Lower lobe of right lung (tissue), 2 donors: ENCODE data around the gene EPHX1. TPM values are rescaled to one million over a fixed set of nuclear protein-coding genes. Genes with fewer than 3 reads are reported as not detected.

Experiments
- ATAC-seq, 2 donors: fragments of 200-7000 bp; cut with Tn5 transposase; one replicate each; pipeline ENCODE4 v1.9.1; 2020 to 2022; ENCODE audit warnings: mild to moderate bottlenecking in 2 of 2, moderate library complexity in 2 of 2
- DNase-seq: peaks from one replicate; pipeline ENCODE4 v3.0.0-alpha.2; 2020
- H3K27ac ChIP-seq: fragments of 200-600 bp; one replicate; pipeline ENCODE4 v1.8.0; 2022
- H3K27me3 ChIP-seq: fragments of 200-600 bp; one replicate; pipeline ENCODE4 v1.8.0; 2022; ENCODE audit warnings: low read depth
- H3K36me3 ChIP-seq: fragments of 200-600 bp; one replicate; pipeline ENCODE4 v1.8.0; 2022; ENCODE audit warnings: mild to moderate bottlenecking
- H3K4me1 ChIP-seq: fragments of 200-600 bp; one replicate; pipeline ENCODE4 v1.8.0; 2022
- H3K4me3 ChIP-seq: fragments of 200-600 bp; one replicate; pipeline ENCODE4 v1.8.0; 2022; ENCODE audit warnings: mild to moderate bottlenecking
- H3K9me3 ChIP-seq: fragments of 200-600 bp; one replicate; pipeline ENCODE4 v1.8.0; 2022
- intact Hi-C: fragments of 100-400 bp; cut with DNase I; formaldehyde crosslinking; loops from one replicate; pipeline ENCODE4 v1.11.0; 2022
- total RNA-seq: library from RNA; stranded (reverse); fragmentation: NEBNext Ultra II Directional; extraction: Animal tissue kit (Norgen Biotek cat#: 25700); gene quantifications from one replicate; pipeline ENCODE4 v1.2.1, GENCODE V29; 2021
- TF ChIP-seq, protein P1 (sequence below): fragments of 200-600 bp; IDR thresholded peaks from one replicate; pipeline ENCODE4 v1.8.0; 2022; ENCODE audit warnings: antibody characterized with exemption, mild to moderate bottlenecking
- donor health status: DM: no; HTN: yes; CAD: no; lungs with severe emphysema.

Gene EPHX1
- total RNA-seq, 1 donor from 2014 or later = 233 TPM

DNA sequence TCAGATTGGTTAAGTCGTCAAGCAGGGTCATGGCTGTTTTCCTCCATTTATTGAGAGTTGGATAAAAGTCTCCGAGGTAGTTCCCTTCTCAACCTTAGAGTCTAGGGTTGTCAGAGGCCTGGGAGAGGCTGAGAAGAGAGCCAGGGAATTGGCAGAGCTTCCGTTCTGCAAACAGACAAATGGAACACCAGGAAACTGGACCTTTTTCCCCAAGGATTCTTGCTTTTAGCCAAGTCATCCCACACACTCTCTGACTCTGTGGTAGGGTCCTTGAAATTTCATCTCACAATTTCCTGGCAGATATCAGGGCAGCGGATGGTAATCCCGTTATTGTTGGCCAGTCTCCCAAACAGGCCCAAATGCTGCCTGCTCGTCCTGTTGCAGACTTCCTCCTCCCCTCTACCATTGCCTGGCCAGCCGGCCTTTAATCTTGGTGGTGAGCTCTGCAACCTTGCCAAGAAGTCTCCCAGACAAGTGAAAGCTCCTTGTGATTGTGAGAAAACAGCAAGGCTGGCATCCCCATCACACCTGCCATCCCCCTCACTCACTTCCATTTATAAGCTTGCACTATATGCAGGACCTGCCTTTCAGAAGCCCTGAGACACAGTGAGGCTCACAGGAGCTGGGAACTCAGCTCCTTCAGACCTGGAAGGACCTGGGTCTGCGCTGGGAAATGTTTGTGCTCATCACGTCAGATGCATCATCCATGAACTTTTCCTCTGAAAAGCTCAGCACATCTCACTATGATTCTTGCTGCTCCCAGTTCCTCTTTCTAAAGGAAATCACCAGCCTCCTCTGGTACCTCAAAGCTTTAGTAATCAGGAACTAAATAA, 46.0 kb upstream of the EPHX1 start:
- DNase-seq (no peak), ATAC-seq (peak in 1 of 2 donors; percentile 39)
- H3K36me3 ChIP-seq = no peaks in the 10 kb centered on the region
- peak overlapping the region; percentile 42 for H3K27ac ChIP-seq
- intact Hi-C loops = no loop called here
- peaks cover 49% of the 10 kb centered on the region for H3K4me1 ChIP-seq
- H3K9me3 ChIP-seq = no peaks in the 10 kb centered on the region
- H3K4me3 ChIP-seq = no peak overlapping the region
- H3K27me3 ChIP-seq = no peaks in the 10 kb centered on the region
- TF ChIP-seq, protein P1, sequence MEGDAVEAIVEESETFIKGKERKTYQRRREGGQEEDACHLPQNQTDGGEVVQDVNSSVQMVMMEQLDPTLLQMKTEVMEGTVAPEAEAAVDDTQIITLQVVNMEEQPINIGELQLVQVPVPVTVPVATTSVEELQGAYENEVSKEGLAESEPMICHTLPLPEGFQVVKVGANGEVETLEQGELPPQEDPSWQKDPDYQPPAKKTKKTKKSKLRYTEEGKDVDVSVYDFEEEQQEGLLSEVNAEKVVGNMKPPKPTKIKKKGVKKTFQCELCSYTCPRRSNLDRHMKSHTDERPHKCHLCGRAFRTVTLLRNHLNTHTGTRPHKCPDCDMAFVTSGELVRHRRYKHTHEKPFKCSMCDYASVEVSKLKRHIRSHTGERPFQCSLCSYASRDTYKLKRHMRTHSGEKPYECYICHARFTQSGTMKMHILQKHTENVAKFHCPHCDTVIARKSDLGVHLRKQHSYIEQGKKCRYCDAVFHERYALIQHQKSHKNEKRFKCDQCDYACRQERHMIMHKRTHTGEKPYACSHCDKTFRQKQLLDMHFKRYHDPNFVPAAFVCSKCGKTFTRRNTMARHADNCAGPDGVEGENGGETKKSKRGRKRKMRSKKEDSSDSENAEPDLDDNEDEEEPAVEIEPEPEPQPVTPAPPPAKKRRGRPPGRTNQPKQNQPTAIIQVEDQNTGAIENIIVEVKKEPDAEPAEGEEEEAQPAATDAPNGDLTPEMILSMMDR = no peak

DNA sequence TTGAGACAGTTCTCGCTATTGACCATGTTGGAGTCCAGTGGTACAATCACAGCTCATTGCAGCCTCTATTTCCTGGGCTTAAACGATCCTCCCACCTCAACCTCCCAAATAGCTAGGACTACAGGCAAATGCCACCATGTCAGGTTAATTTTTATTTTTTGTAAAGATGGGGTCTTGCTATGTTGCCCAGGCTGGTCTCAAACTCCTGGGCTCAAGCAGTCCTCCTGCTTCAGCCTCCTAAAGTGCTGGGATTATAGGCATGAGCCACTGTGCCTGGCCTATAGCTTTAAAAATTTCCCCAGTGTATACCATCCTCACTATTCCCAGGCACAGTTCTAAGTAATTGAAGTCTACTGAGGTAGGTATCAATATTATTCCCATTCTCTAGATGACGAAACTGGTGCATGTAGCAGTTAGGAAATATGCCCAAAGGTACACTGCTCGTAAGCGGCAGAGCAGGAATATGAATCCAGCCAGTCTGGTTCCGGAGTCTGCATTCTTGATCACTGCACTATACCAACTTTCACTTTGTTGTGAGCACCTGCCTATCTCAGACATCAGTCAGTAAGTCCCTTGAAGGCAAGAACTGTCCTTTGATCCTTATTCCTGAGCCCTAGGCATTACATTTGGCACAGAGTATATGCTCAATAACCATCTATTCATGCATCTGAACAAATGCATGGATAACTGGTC, 43.8 kb upstream of the EPHX1 start:
- TF ChIP-seq, protein P1 = no peak
- intact Hi-C loops = no loop called here
- Histone ChIP-seq H3K9me3 (no peaks in the 10 kb centered on the region), H3K27me3 (no peaks in the 10 kb centered on the region), H3K36me3 (no peaks in the 10 kb centered on the region), H3K4me3 (no peak overlapping the region), H3K27ac (no peak overlapping the region), H3K4me1 (peaks cover 54% of the 10 kb centered on the region)
- DNase-seq (no peak), ATAC-seq (no peak)

DNA sequence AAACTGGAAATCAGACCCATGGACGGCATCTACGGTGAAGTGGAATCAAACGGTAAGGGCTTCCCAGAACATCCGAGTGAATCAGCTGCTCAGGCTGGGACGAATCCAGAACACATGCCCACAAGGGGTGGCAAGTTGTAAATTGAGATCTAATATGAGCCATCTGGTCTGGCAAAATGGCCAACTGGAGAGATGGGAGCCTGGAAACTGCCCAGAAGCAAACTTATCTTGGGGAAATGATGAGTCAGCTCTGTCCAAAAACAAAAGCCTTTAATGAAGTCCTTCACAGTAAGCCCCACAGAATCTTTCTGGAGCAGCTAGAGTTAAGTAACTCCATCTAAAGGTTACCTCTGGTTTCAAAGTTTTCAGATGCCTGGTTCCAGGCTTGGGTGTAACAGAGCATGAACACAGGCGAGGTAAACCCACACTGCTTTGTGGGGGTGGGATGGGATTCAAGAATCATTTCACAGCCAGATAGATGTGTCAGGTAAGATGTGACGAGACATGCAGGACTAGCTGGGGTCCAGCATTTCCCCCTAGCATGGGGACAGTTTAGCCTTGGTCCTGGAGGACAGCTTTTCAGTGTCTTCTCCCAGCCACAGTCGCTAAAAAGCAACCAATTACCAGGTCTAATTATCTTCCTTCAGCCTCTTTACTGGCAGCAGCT, 42.8 kb upstream of the EPHX1 start:
- Histone ChIP-seq H3K9me3 (no peaks in the 10 kb centered on the region), H3K36me3 (no peaks in the 10 kb centered on the region), H3K27ac (peak overlapping the region; percentile 73), H3K4me3 (no peak overlapping the region), H3K4me1 (peaks cover 58% of the 10 kb centered on the region), H3K27me3 (no peaks in the 10 kb centered on the region)
- ATAC-seq (peak in 1 of 2 donors; percentile 32), DNase-seq (no peak)
- intact Hi-C loops = no loop called here
- TF ChIP-seq, protein P1 = no peak

DNA sequence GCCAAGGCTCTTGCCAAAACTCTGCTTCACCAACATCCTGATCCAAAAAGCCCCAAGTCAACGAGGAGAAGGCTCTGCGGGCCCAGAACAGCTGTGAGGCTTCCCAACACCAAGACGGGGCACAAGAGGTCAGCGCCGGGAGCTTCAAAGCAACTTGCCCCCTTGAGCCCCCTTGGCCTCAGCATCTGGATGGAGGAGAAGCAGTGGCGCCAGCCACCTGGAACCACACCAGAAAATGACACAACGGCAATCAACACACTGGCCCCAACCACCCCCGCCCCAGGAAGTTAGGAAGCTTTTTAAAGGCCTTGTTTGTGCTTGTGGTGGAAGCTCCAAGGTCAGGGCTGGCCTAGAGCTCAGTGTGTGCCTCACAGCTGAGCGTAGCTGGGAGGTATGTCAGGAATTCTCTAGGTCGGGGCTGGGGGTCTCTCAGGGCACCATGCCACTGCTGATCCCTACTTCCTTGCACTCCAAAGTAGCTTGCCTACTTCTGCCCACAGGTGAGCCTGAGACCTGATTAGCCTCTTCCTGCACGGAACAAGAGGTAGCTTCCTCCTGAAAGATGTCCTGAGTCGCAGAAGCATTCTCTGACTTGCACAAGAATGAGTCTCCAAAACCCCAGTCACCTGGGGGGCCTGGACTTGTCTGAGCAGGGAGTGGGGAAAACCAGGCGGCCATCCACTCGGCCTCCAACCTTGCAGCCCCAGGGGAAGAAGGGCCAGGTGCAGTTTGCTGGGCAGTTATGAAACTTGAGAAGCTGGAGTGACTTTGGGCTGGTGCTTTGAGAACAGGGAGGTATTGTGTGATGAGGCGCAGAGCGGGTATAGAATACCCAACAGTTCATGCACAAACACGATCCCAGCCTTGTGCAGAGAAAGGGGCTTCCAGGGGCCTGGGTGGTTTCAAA, 42.0 kb upstream of the EPHX1 start:
- Histone ChIP-seq H3K27ac (peak overlapping the region; percentile 73), H3K36me3 (no peaks in the 10 kb centered on the region), H3K4me1 (peaks cover 61% of the 10 kb centered on the region), H3K27me3 (no peaks in the 10 kb centered on the region), H3K9me3 (no peaks in the 10 kb centered on the region), H3K4me3 (no peak overlapping the region)
- ATAC-seq = peak; percentile 40 to 75
- TF ChIP-seq, protein P1 = no peak
- peak; percentile 68 for DNase-seq
- intact Hi-C loops = no loop called here
